HG03354 (cell line): ENCODE results near the gene PRKRA.

Experiments
- ATAC-seq: cut with Tn5 transposase; IDR thresholded peaks from one replicate; pipeline ENCODE4 v1.9.1; 2021; ENCODE audit warnings: mild to moderate bottlenecking; ENCODE audit not compliant: unreplicated experiment, poor library complexity, severe bottlenecking

PRKRA gene

GRCh38 chr2:178385595-178386148, 65.3 kb downstream of the PRKRA start:
- no peak for ATAC-seq

GRCh38 chr2:178383718-178384117, 67.3 kb downstream of the PRKRA start:
- ATAC-seq: no peak
